ENCODE data around the gene PPP1R26.

GRCh38 chr9:135520916-135521607 lies 41.5 kb downstream of the PPP1R26 start, which contains the start of gene LCN1:
- TF ChIP-seq CTCF (IDR thresholded peaks at IDR 0.05) = no peak
- no peak for TF ChIP-seq POLR2A (IDR thresholded peaks at IDR 0.05)
- TF ChIP-seq POLR2AphosphoS5 (IDR thresholded peaks at IDR 0.05) = no peak

Measured in prostate gland (tissue), 2 donors.